ENCODE measurements around the gene HARBI1. TPM values are rescaled to one million over a fixed set of nuclear protein-coding genes. Genes with fewer than 3 reads are reported as not detected.

Gene HARBI1
- polyA plus RNA-seq, 1 donor = 2.3 TPM

DNA sequence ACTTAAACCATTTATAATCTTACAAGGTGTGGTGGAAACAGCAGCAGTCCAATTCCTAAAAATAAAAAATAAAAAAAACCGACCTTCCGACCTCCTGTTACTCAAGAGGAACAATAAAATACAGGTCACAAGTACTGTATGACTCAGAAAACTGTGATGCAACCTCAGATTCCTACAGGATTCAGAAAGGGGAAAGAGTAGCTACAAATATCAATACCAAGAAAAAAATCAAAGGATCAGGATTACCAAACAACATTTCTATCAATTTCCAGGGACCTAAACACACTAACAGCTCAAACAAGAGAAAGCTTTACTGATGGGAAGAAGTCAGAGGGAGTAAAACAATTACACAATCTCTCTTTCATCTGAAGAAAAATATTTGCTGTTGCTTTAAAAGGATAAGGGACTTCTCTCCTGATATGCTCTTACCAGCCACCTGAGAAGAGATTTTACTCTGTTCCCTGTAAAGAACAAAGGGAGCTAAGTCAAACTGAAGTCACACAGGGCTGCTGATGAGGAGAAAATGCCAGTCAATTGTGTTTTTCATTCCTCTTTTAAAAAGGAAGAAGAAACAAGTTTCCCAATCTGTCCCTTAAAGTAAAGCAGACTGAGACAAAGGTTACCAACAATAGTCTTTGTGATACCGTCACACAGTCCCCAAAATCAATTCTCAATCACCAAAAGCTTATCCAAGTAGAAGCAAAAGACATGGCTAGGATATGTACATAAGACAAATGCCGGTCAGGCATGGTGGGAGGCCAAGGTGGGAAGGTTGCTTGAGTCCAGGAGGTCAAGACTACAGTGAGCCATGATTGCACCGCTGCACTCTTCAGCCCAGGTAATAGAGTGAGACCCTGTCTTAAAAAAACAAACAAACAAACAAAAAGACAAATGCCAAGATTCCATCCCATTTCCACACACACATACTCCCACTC, 62.5 kb downstream of the HARBI1 start:
- DNase-seq (ENCODE audit: low read depth) = no peak

DNA sequence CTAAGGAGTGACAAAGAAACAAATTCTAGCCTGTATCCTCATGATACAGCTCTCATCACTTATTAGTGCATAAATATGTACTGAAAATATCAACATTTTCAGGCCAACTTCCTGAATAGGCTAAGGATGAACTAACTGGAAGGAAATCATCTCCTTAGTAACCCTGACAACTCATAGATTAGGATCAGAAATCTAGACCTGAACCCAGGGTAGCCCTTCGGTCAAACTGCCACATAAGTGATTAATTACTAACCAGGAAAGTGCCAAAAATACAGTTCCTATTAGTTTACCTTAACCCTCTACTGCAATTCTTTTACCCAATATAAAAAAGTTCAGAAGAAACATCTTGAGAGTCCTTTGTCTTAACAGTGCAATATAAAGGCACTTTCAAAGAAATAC, 63.2 kb downstream of the HARBI1 start:
- DNase-seq (ENCODE audit: low read depth) = no peak

Other genes starting within 250 kb of the HARBI1 start
- 141 TPM for gene MDK, start 235.6 kb downstream of the HARBI1 start, polyA plus RNA-seq (ENCODE audit: insufficient read length)
- 0.09 TPM for gene CHRM4, start 225.5 kb downstream of the HARBI1 start, polyA plus RNA-seq (ENCODE audit: insufficient read length)
- gene AMBRA1, start 23.2 kb downstream of the HARBI1 start, polyA plus RNA-seq (ENCODE audit: insufficient read length) = 12.1 TPM
- gene ATG13, start 326 bp upstream of the HARBI1 start, polyA plus RNA-seq (ENCODE audit: insufficient read length) = 36.4 TPM
- 33.8 TPM for gene ARHGAP1, start 83.4 kb upstream of the HARBI1 start, polyA plus RNA-seq (ENCODE audit: insufficient read length)
- 6.3 TPM for gene ZNF408, start 83.8 kb upstream of the HARBI1 start, polyA plus RNA-seq (ENCODE audit: insufficient read length)
- gene F2, start 102.0 kb upstream of the HARBI1 start, polyA plus RNA-seq (ENCODE audit: insufficient read length) = not detected
- 49.9 TPM for gene CKAP5, start 229.1 kb upstream of the HARBI1 start, polyA plus RNA-seq (ENCODE audit: insufficient read length)

All from forelimb muscle (tissue), 1 donor.